Epithelial cell of proximal tubule (primary cell): Measurements from ENCODE around the gene KITLG. TPM values are rescaled to one million over a fixed set of nuclear protein-coding genes. Genes with fewer than 3 reads are reported as not detected.
"Not testable (repeated sequence)": the region's sequence is repeated elsewhere in the genome, so short reads cannot be mapped to it uniquely, and the experiment has no call there.

Experiments used
- DNase-seq: peaks from one replicate; pipeline ENCODE4 v3.0.0-alpha.2; 2011; ENCODE audit warnings: low read depth
- H3K4me3 ChIP-seq: 2 replicates; pipeline ENCODE4 v1.5.1; 2011; ENCODE audit warnings: low read depth, mild to moderate bottlenecking, low read length
- CTCF ChIP-seq: conservative IDR thresholded peaks from 2 replicates; pipeline ENCODE4 v1.5.1; 2012; ENCODE audit warnings: low read depth, mild to moderate bottlenecking, low read length
- total RNA-seq: library from RNA; depleted of rRNA; stranded (reverse); fragments of >200 nt; gene quantifications from 2 replicates; pipeline ENCODE4 v1.2.3, GENCODE V29; 2015

The KITLG gene
- total RNA-seq, 1 donor from 2014 or later = 43.9 TPM

- no peak for DNase-seq
- no peak for TF ChIP-seq CTCF
- no peak overlapping the region for H3K4me3 ChIP-seq
Measured at GRCh38 chr12:88556213-88556774, 24.0 kb downstream of the KITLG start.

GRCh38 chr12:88553941-88554658 lies 26.2 kb downstream of the KITLG start:
- H3K4me3 ChIP-seq = no peak overlapping the region
- DNase-seq = peak; percentile 54
- TF ChIP-seq CTCF = no peak

- DNase-seq = no peak
- TF ChIP-seq CTCF = no peak
- no peak overlapping the region for H3K4me3 ChIP-seq
Measured at GRCh38 chr12:88552610-88553079, 27.6 kb downstream of the KITLG start.

GRCh38 chr12:88549929-88550328 lies 30.3 kb downstream of the KITLG start:
- DNase-seq = no peak
- TF ChIP-seq CTCF = no peak
- no peak overlapping the region for H3K4me3 ChIP-seq

GRCh38 chr12:88547949-88548348 lies 32.3 kb downstream of the KITLG start:
- not testable (repeated sequence) for H3K4me3 ChIP-seq, DNase-seq

GRCh38 chr12:88546853-88547252 lies 33.4 kb downstream of the KITLG start:
- DNase-seq = no peak
- no peak overlapping the region for H3K4me3 ChIP-seq
- no peak for TF ChIP-seq CTCF

GRCh38 chr12:88546226-88546625 lies 34.0 kb downstream of the KITLG start:
- no peak for DNase-seq
- TF ChIP-seq CTCF = no peak
- no peak overlapping the region for H3K4me3 ChIP-seq
